Measurements from ENCODE around the gene WFIKKN1. TPM values are rescaled to one million over a fixed set of nuclear protein-coding genes. Genes with fewer than 3 reads are reported as not detected.

WFIKKN1 gene
- 10 to 100 TPM in 1 of 2 donors, 1 to 10 TPM in 1; 7.7 to 11.6 TPM for total RNA-seq
- polyA plus RNA-seq (2013, experiment 1 of 2): 17.0 TPM
- 15.2 TPM for polyA plus RNA-seq (2013, experiment 2 of 2)
- long read RNA-seq, experiment 1, full-length matches to known transcripts: 19 of 19 reads
- long read RNA-seq, experiment 1, partial matches to known transcripts: 0 of 19 reads
- long read RNA-seq, experiment 1, other reads (novel, unspliced or antisense): 0 of 19 reads
- long read RNA-seq, experiment 2, full-length matches to known transcripts: 45 of 45 reads
- long read RNA-seq, experiment 2, partial matches to known transcripts: 0 of 45 reads
- long read RNA-seq, experiment 2, other reads (novel, unspliced or antisense): 0 of 45 reads
- long read RNA-seq, experiment 3, full-length matches to known transcripts: 91 of 91 reads
- long read RNA-seq, experiment 3, partial matches to known transcripts: 0 of 91 reads
- long read RNA-seq, experiment 3, other reads (novel, unspliced or antisense): 0 of 91 reads
- long read RNA-seq, experiment 4, full-length matches to known transcripts: 1 of 1 reads
- long read RNA-seq, experiment 4, partial matches to known transcripts: 0 of 1 reads
- long read RNA-seq, experiment 4, other reads (novel, unspliced or antisense): 0 of 1 reads

GRCh38 chr16:630815-631405 lies at the start of gene WFIKKN1:
WFIKKN1 (plus strand) TSS chr16:630985; CDS start chr16:631254, 269 bp downstream.
- peak within 1 kb of the TSS; percentile 27 for H3K4me3 ChIP-seq (ENCODE audit: low read length)
- no peak within 1 kb of the TSS for H3K9ac ChIP-seq (ENCODE audit: extremely low read depth, low read length, poor library complexity, severe bottlenecking)
- H3K4me1 ChIP-seq (ENCODE audit: control insufficient read depth, insufficient read depth, low read length): peaks cover 9% of the 10 kb centered on the region
- no peaks in the 10 kb centered on the region for H3K27me3 ChIP-seq (ENCODE audit: control insufficient read depth, insufficient read depth, low read length, poor library complexity, severe bottlenecking)
- WGBS, 2 experiments (ENCODE audit: insufficient coverage in 1 of 2, insufficient read length in 1 of 2): 26 to 33% methylated on average over 8 to 23 of the region's 23 CpGs
- peak; percentile 87 for DNase-seq
- peaks cover 10% of the 10 kb centered on the region for H3K36me3 Mint-ChIP-seq (ENCODE audit: low read depth)
- H3K27me3 Mint-ChIP-seq (ENCODE audit: insufficient read depth): no peaks in the 10 kb centered on the region
- no peaks in the 10 kb centered on the region for H3K9me3 Mint-ChIP-seq
- no peak within 1 kb of the TSS for H3K27ac Mint-ChIP-seq
- peak within 1 kb of the TSS; percentile 95 for H3K27ac ChIP-seq (ENCODE audit: low read depth, low read length)
- peak within 1 kb of the TSS; percentile 39 for H3K4me3 Mint-ChIP-seq
- H3K36me3 ChIP-seq (ENCODE audit: control insufficient read depth, insufficient read depth, low read length): no peaks in the 10 kb centered on the region
- no peaks in the 10 kb centered on the region for H3K9me3 ChIP-seq (ENCODE audit: control insufficient read depth, low read length)
- TF ChIP-seq CTCF (conservative IDR thresholded peaks at IDR 0.05): no peak
- no peaks in the 10 kb centered on the region for H3K4me1 Mint-ChIP-seq

DNA sequence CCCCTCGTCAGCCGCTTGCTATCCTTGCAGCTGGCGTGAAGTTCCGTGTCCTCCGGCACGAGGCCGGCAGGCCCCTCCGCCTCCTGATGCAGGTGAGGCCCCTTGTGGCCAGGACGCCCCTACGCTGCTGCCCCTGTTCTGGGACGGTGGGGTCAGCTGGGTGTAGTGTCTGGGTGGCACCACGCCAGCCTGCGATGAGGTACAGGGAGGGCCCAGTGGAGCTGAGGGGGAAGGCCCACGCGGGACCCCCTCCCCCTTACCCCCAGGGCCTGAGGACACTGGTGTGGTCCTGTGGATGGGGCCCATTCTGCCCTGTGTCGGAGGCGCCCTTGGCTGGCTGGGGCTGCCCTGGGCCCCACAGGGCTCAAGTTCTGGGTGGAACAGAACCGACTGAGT lies 48.6 kb upstream of the WFIKKN1 start:
- Mint-ChIP-seq H3K4me3 (no peak overlapping the region), H3K27ac (no peak overlapping the region), H3K27me3 (ENCODE audit: insufficient read depth) (peaks cover 21% of the 10 kb centered on the region), H3K36me3 (ENCODE audit: low read depth) (peaks cover 3% of the 10 kb centered on the region), H3K9me3 (no peaks in the 10 kb centered on the region), H3K4me1 (no peaks in the 10 kb centered on the region)
- H3K36me3 ChIP-seq (ENCODE audit: control insufficient read depth, insufficient read depth, low read length): no peaks in the 10 kb centered on the region
- H3K9me3 ChIP-seq (ENCODE audit: control insufficient read depth, low read length): no peaks in the 10 kb centered on the region
- H3K27me3 ChIP-seq (ENCODE audit: control insufficient read depth, insufficient read depth, low read length, poor library complexity, severe bottlenecking): peaks cover 12% of the 10 kb centered on the region
- no peak overlapping the region for H3K4me3 ChIP-seq (ENCODE audit: low read length)
- WGBS, 2 experiments (ENCODE audit: insufficient coverage in 1 of 2, insufficient read length in 1 of 2): 84 to 87% methylated on average over 12 to 18 of the region's 18 CpGs
- DNase-seq: no peak
- no peak overlapping the region for H3K27ac ChIP-seq (ENCODE audit: low read depth, low read length)
- H3K9ac ChIP-seq (ENCODE audit: extremely low read depth, low read length, poor library complexity, severe bottlenecking): no peak overlapping the region
- H3K4me1 ChIP-seq (ENCODE audit: control insufficient read depth, insufficient read depth, low read length): no peaks in the 10 kb centered on the region
- no peak for TF ChIP-seq CTCF (conservative IDR thresholded peaks at IDR 0.05)

GRCh38 chr16:582614-583331 lies 48.0 kb upstream of the WFIKKN1 start:
- Mint-ChIP-seq H3K4me3 (no peak overlapping the region), H3K27me3 (ENCODE audit: insufficient read depth) (peaks cover 24% of the 10 kb centered on the region), H3K4me1 (peaks cover 2% of the 10 kb centered on the region), H3K36me3 (ENCODE audit: low read depth) (peaks cover 5% of the 10 kb centered on the region), H3K9me3 (no peaks in the 10 kb centered on the region), H3K27ac (no peak overlapping the region)
- H3K27ac ChIP-seq (ENCODE audit: low read depth, low read length): no peak overlapping the region
- H3K36me3 ChIP-seq (ENCODE audit: control insufficient read depth, insufficient read depth, low read length): no peaks in the 10 kb centered on the region
- DNase-seq: peak; percentile 65
- H3K4me3 ChIP-seq (ENCODE audit: low read length): no peak overlapping the region
- H3K9me3 ChIP-seq (ENCODE audit: control insufficient read depth, low read length): no peaks in the 10 kb centered on the region
- peaks cover 12% of the 10 kb centered on the region for H3K27me3 ChIP-seq (ENCODE audit: control insufficient read depth, insufficient read depth, low read length, poor library complexity, severe bottlenecking)
- no peak overlapping the region for H3K9ac ChIP-seq (ENCODE audit: extremely low read depth, low read length, poor library complexity, severe bottlenecking)
- 90 to 94% methylated on average over 18 to 21 of the region's 21 CpGs for WGBS, 2 experiments (ENCODE audit: insufficient coverage in 1 of 2, insufficient read length in 1 of 2)
- TF ChIP-seq CTCF (conservative IDR thresholded peaks at IDR 0.05): no peak
- no peaks in the 10 kb centered on the region for H3K4me1 ChIP-seq (ENCODE audit: control insufficient read depth, insufficient read depth, low read length)
